HepG2 (cell line): ENCODE data around the gene SOBP. TPM values are rescaled to one million over a fixed set of nuclear protein-coding genes. Genes with fewer than 3 reads are reported as not detected.

Experiments used
- ATAC-seq: fragments of 200-7000 bp; cut with Tn5 transposase; 3 replicates; pipeline ENCODE4 v1.9.1; 2020; ENCODE audit warnings: mild to moderate bottlenecking, moderate library complexity
- BruUV-seq: library from RNA; stranded (reverse); fragments of 400-500 nt; replicated peaks from 2 replicates; lab custom pipeline; 2021; lab: Mats Ljungman, UMichigan
- CTCF ChIA-PET: fragments of 300-600 bp; formaldehyde crosslinking; extraction: SDS; loops from one replicate; lab custom pipeline; 2021; ENCODE audit warnings: low total read pairs, inconsistent platforms, low intra/inter-chr PET ratio; lab: Yijun Ruan, JAX
- POLR2A ChIA-PET: fragments of 350-600 bp; sonication (Branson Sonifier 250); formaldehyde crosslinking; loops from one replicate; lab custom pipeline; 2020; ENCODE audit warnings: antibody characterized with exemption, inconsistent platforms; lab: Yijun Ruan, JAX
- DNase-seq: peaks from one replicate; pipeline ENCODE4 v3.0.0-alpha.2; 2015; ENCODE audit warnings: low spot score
- FAIRE-seq: peaks from 3 replicates; lab custom pipeline; 2011; peaks lifted over from hg19 to GRCh38; lab: Jason Lieb, UNC
- H2AFZ ChIP-seq: one replicate; pipeline ENCODE4 v1.6.1; 2011; ENCODE audit warnings: low read length, inconsistent platforms
- H3K27ac ChIP-seq: fragments of 300-600 bp; 3 replicates; pipeline ENCODE4 v1.8.0; 2011; ENCODE audit warnings: mixed run types, mild to moderate bottlenecking, mixed read lengths, low read length, inconsistent platforms; ENCODE audit not compliant: insufficient read depth; ENCODE audit errors: extremely low read length
- H3K27me3 ChIP-seq, 2 experiments: fragments of 200-600 bp in 1 of 2; 2 replicates in 1 of 2; 3 replicates in 1 of 2; pipeline versions ENCODE4 v1.6.0 to v1.8.0; 2011; ENCODE audit warnings: low read length in 2 of 2, mild to moderate bottlenecking in 2 of 2, moderate library complexity in 2 of 2, inconsistent platforms in 1 of 2; ENCODE audit not compliant: insufficient read depth in 2 of 2, control insufficient read depth in 1 of 2
- H3K36me3 ChIP-seq, 2 experiments: fragments of 200-600 bp in 1 of 2; replicated peaks in 1 of 2; 2 replicates in 1 of 2; 3 replicates in 1 of 2; pipeline versions ENCODE4 v1.5.1 to v1.8.0; 2011; ENCODE audit warnings: low read length in 2 of 2, inconsistent platforms in 1 of 2; ENCODE audit not compliant: insufficient read depth in 2 of 2, control insufficient read depth in 1 of 2
- H3K4me1 ChIP-seq: 2 replicates; pipeline ENCODE4 v1.5.1; 2012; ENCODE audit warnings: low read length, inconsistent platforms; ENCODE audit not compliant: insufficient read depth
- H3K4me2 ChIP-seq: 2 replicates; pipeline ENCODE4 v1.6.0; 2011; ENCODE audit warnings: low read depth, low read length, inconsistent platforms
- H3K4me3 ChIP-seq, 3 experiments: fragments of 200-600 bp in 1 of 3; sonication (generic), shearing (Covaris generic) in 1 of 3; replicated peaks in 1 of 3; 2 replicates each; pipeline ENCODE4 v1.5.1; 2011 to 2016; ENCODE audit warnings: low read length in 3 of 3, inconsistent platforms in 2 of 3, low read depth in 2 of 3, mild to moderate bottlenecking in 2 of 3, control low read depth in 1 of 3, mixed read lengths in 1 of 3; ENCODE audit not compliant: insufficient read depth in 1 of 3
- H3K79me2 ChIP-seq: one replicate; pipeline ENCODE4 v1.6.1; 2011; ENCODE audit warnings: low read length, inconsistent platforms; ENCODE audit not compliant: insufficient read depth
- H3K9ac ChIP-seq: 2 replicates; pipeline ENCODE4 v1.6.0; 2011; ENCODE audit warnings: mild to moderate bottlenecking, low read depth, low read length, inconsistent platforms; ENCODE audit not compliant: insufficient read depth
- H3K9me3 ChIP-seq: 2 replicates; pipeline ENCODE4 v1.5.1; 2012; ENCODE audit warnings: mild to moderate bottlenecking, low read length
- H4K20me1 ChIP-seq: 2 replicates; pipeline ENCODE4 v1.6.0; 2011; ENCODE audit warnings: inconsistent platforms, mild to moderate bottlenecking, low read length, moderate library complexity; ENCODE audit not compliant: insufficient read depth
- ERF ChIP-seq: IDR thresholded peaks from 2 replicates; pipeline ENCODE4 v1.6.1; 2018; ENCODE audit warnings: missing biosample characterization, missing genetic modification reagents
- HOXA7 ChIP-seq: sonication (generic); formaldehyde crosslinking; IDR thresholded peaks from 2 replicates; pipeline ENCODE4 v1.8.1; 2022; ENCODE audit warnings: mild to moderate bottlenecking, missing genetic modification reagents, moderate library complexity
- KDM5B ChIP-seq: sonication (generic); formaldehyde crosslinking; IDR thresholded peaks from 2 replicates; pipeline ENCODE4 v1.4.0; 2020; ENCODE audit warnings: missing genetic modification reagents, mild to moderate bottlenecking, borderline replicate concordance
- POGK ChIP-seq: sonication (generic); formaldehyde crosslinking; conservative IDR thresholded peaks from 2 replicates; pipeline ENCODE4 v1.8.0; 2022; ENCODE audit warnings: mild to moderate bottlenecking, moderate library complexity, missing genetic modification reagents
- ZNF142 ChIP-seq: sonication (generic); formaldehyde crosslinking; IDR thresholded peaks from 2 replicates; pipeline ENCODE4 v1.4.0; 2020; ENCODE audit warnings: missing genetic modification reagents
- ZNF282 ChIP-seq: fragments of 450-650 bp; IDR thresholded peaks from 2 replicates; pipeline ENCODE4 v1.6.1; 2018; ENCODE audit not compliant: partially characterized antibody
- ZNF326 ChIP-seq: sonication (generic); formaldehyde crosslinking; IDR thresholded peaks from 2 replicates; pipeline ENCODE4 v1.4.0; 2020; ENCODE audit warnings: missing genetic modification reagents, borderline replicate concordance
- ZNF589 ChIP-seq: sonication (generic); formaldehyde crosslinking; conservative IDR thresholded peaks from 2 replicates; pipeline ENCODE4 v1.8.0; 2022; ENCODE audit warnings: mild to moderate bottlenecking, moderate library complexity, missing genetic modification reagents
- WGBS: methylation state at CpG from one replicate; pipeline ENCODE4 v1.1.6; 2017; ENCODE audit warnings: low lambda C conversion rate; 5-methylcytosine and 5-hydroxymethylcytosine counted together
- in situ Hi-C: cut with HindIII; loops from 2 replicates; pipeline ENCODE4 v1.10.0; 2017; ENCODE audit warnings: low pct_unique_long_range_greater_than_20kb; ENCODE audit not compliant: extremely low pct_ligation_motif_present
- intact Hi-C: fragments of 100-400 bp; cut with micrococcal nuclease; formaldehyde crosslinking; loops from one replicate; pipeline ENCODE4 v1.10.0; 2022; ENCODE audit not compliant: unreplicated experiment
- polyA plus RNA-seq, 8 experiments: library from polyadenylated mRNA; depleted of rRNA in 3 of 8; stranded (reverse) in 7 of 8; unstranded in 1 of 8; fragments of >200 nt; fragmentation: Illumina TruSeq in 4 of 8; extraction: Trizol in 4 of 8; gene quantifications; 2 replicates each; pipeline versions ENCODE4 v1.2.1 to v1.2.3, GENCODE V29; 2011 to 2016; ENCODE audit warnings: low read depth in 4 of 8, missing spikeins in 1 of 8, mixed read lengths in 1 of 8; ENCODE audit not compliant: insufficient read depth in 1 of 8
- total RNA-seq, 5 experiments: library from RNA; depleted of rRNA; stranded (reverse); fragments of >200 nt; fragmentation: Illumina TruSeq; extraction: Trizol; gene quantifications; 2 replicates each; pipeline ENCODE4 v1.2.3, GENCODE V29; 2016; ENCODE audit warnings: low read depth in 1 of 5

The SOBP gene
- total and polyA plus RNA-seq, 2 of the 13 experiments (the other 11 are each of a cell fraction or from before 2014, with no cell fraction given), result 1.5 to 6.9 TPM

- no peaks in the 10 kb centered on the region for H3K9me3 ChIP-seq
- H3K4me3 ChIP-seq, result no peak overlapping the region
- TF ChIP-seq ZNF282 (no peak), ZNF326 (CRISPR knock-in tag) (no peak), ERF (CRISPR knock-in tag) (no peak)
- no peaks in the 10 kb centered on the region; the same call in none of the 2 replicates for H4K20me1 ChIP-seq
- in situ Hi-C loops (no loop called here), intact Hi-C loops (no loop called here)
- peaks cover 1 to 20% of the 10 kb centered on the region in 2 experiments; a peak in 2 of 5 replicates for H3K36me3 ChIP-seq
- no peak overlapping the region for H3K9ac ChIP-seq
- no TSS peak for BruUV-seq
- no peak overlapping the region for H2AFZ ChIP-seq
- no peak overlapping the region for H3K4me2 ChIP-seq
- no peaks in the 10 kb centered on the region for H3K79me2 ChIP-seq
- ChIA-PET CTCF (no interaction called here), POLR2A (no interaction called here)
- H3K27ac ChIP-seq, result no peak overlapping the region
- DNase-seq (no peak), FAIRE-seq (no peak), ATAC-seq (no peak)
- 95% methylated on average over 9 of the region's 9 CpGs for WGBS
- H3K4me1 ChIP-seq, result no peaks in the 10 kb centered on the region; the same call in 1 of the 2 replicates
- no peaks in the 10 kb centered on the region for H3K27me3 ChIP-seq
Measured at GRCh38 chr6:107604549-107604948, 114.6 kb downstream of the SOBP start.

DNA sequence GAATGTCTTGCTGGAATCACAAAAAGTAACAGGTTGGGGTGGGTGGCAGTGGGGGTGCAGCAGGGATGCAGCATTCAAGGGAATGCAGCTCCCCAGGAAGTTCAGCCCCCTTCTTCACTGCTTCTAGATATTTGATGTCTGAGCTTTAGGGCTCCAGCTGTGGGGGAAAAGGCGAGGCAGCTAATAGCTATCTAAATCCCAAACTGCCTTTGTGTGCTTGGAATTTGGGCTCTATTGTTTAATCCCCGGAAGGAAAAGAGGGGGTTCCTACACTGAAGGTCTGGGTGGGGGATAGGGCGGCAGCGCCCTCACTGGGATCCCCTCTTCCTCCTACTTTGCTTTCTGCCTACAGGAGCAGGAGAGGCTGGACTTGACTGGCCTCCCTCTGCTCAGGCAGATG is 116.5 kb downstream of the SOBP start:
- in situ Hi-C loops, result no loop called here
- no peak for TF ChIP-seq POGK (CRISPR knock-in tag)
- TF ChIP-seq KDM5B (CRISPR knock-in tag), result no peak
- no peak for TF ChIP-seq ZNF589 (CRISPR knock-in tag)
- no peak for TF ChIP-seq ZNF142 (CRISPR knock-in tag)
- TF ChIP-seq HOXA7 (CRISPR knock-in tag), result no peak

More for the DNA sequence above, 116.5 kb downstream of the SOBP start:
- Histone ChIP-seq H3K4me3 (no peak overlapping the region), H3K4me2 (no peak overlapping the region), H3K9me3 (no peaks in the 10 kb centered on the region), H2AFZ (no peak overlapping the region), H4K20me1 (no peaks in the 10 kb centered on the region; the same call in 1 of the 2 replicates), H3K27ac (no peak overlapping the region), H3K9ac (no peak overlapping the region), H3K4me1 (no peaks in the 10 kb centered on the region; the same call in 1 of the 2 replicates), H3K79me2 (no peaks in the 10 kb centered on the region), H3K27me3 (no peaks in the 10 kb centered on the region), H3K36me3 (peaks cover 1 to 22% of the 10 kb centered on the region in 2 experiments; a peak in 4 of 5 replicates)
- BruUV-seq, result no TSS peak
- no peak for DNase-seq
- ATAC-seq, result no peak
- ChIA-PET POLR2A (no interaction called here), CTCF (no interaction called here)
- intact Hi-C loops, result no loop called here
- WGBS, result 98% methylated on average over 4 of the region's 4 CpGs
- FAIRE-seq, result no peak
